ENCODE results near the gene ATXN7L1. TPM values are rescaled to one million over a fixed set of nuclear protein-coding genes. Genes with fewer than 3 reads are reported as not detected.
"Not testable (repeated sequence)": the region's sequence is repeated elsewhere in the genome, so short reads cannot be mapped to it uniquely, and the experiment has no call there.

The ATXN7L1 gene
- total RNA-seq, 1 donor from 2014 or later, result 5.1 TPM

GRCh38 chr7:105622106-105622731 is 254.2 kb downstream of the ATXN7L1 start:
- no peak for DNase-seq (ENCODE audit: low read depth)

DNA sequence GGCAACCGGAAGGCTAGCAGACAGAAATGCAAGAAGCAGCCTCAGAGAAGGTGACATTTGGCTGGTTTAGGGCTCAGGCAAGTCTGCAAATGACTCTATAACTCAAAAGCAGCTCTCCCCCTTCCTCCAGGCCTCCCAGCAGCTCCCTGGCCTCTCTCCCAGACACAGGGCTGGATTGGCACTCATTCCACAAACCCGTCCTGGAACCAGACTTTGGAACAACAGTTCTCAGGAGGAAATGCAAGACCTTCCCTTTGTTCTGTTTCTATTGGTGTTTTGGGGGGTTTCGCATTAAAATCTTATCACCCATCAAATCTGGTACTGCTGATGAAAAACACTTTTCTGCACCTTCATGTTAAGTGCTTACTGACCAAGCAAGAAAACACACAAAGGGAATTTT is 254.8 kb downstream of the ATXN7L1 start:
- peak; percentile 46 for DNase-seq (ENCODE audit: low read depth)

DNA sequence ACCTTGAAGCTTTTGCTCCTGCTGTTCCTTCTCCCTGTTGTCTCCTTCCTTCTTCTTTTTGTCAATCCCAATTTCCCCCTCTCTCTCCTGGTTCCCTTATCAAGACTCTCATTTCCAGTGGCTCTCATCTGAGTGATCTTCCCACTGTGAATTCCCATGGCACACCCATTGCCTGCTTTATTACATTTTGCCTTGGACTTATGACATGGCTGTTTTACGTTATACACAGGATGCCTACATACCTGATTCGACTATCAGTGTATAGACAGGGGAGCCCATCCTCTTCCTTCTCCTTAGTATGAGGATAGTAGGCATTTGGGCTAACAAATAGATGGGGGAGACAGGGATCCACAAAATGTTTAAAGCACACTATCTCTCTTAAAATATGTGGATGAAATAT is 255.2 kb downstream of the ATXN7L1 start:
- no peak for DNase-seq (ENCODE audit: low read depth)

GRCh38 chr7:105619590-105619989 is 256.8 kb downstream of the ATXN7L1 start:
- no peak for DNase-seq (ENCODE audit: low read depth)

- no peak for DNase-seq (ENCODE audit: low read depth)
These were observed 258.4 kb downstream of the ATXN7L1 start for GRCh38 chr7:105618016-105618296.

DNA sequence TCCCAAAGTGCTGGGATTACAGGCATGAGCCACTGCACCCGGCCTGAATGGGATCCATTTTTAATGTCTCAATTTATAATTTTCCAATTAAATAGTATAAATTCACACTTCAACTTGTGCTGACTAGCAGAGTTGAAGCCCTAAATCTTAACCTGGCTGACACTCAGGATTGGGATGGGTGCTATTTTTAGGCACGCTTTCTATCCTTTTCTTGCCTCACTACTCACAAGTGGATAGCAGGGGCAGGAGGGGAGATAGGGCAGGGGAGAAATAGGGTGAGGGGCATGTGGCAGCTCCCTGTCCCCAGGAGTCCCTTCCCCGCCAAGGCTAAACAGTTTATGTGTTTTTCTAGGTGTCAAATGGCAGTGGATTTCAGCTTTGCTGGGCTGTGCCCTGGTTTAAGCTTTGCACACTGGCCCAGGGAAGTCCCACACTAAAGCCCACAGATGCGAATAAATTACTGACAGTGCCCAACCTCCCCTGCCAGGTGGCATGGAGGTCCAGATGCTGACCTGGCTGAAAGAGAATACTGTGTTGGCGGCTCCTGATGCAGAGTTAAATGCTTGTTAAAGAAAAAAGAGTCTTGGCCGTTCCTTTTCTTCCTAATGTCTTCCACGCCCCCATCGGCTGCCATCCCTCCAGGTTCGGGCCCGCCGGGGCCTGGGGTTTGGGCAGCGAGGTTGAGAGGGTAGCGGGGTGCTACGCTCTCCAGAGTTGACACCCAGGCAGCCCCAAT is 259.0 kb downstream of the ATXN7L1 start:
- no peak for DNase-seq (ENCODE audit: low read depth)

DNA sequence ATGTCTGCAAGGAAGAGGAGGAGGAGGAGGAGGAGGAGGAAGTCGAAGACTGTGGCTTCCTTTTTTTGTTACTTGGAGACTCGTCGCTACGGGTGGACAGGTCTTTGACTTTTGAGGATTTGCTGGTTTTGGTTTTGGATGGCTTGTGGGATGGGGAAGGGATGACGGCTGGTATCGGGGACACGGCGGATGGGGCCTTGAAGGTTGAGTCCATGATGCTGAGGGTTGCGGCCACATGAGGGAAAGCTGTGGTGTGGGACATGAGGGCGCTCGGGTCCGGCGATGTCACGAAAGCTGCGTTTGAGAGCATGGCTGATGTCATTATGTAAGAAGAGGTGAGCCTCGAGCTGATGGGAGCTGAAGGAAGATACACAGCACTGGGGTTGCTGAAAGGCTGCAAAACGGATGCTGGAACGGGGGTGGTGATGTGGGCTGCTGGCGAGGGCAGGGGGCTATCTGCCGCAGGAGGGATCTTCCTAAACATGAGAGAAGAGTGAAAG is 262.0 kb downstream of the ATXN7L1 start:
- no peak for DNase-seq (ENCODE audit: low read depth)

- DNase-seq (ENCODE audit: low read depth), result no peak
These were observed 262.6 kb downstream of the ATXN7L1 start for GRCh38 chr7:105613611-105614330.

- DNase-seq (ENCODE audit: low read depth), result no peak
These were observed 263.6 kb downstream of the ATXN7L1 start for GRCh38 chr7:105612806-105613205.

- DNase-seq (ENCODE audit: low read depth), result no peak
These were observed 264.3 kb downstream of the ATXN7L1 start for GRCh38 chr7:105611856-105612775.

GRCh38 chr7:105610165-105610930 is 266.1 kb downstream of the ATXN7L1 start:
- DNase-seq (ENCODE audit: low read depth), result no peak

GRCh38 chr7:105602325-105603305 is 273.8 kb downstream of the ATXN7L1 start:
- no peak for DNase-seq (ENCODE audit: low read depth)

GRCh38 chr7:105600720-105601550 is 275.5 kb downstream of the ATXN7L1 start:
- DNase-seq (ENCODE audit: low read depth), result peak; percentile 61

DNA sequence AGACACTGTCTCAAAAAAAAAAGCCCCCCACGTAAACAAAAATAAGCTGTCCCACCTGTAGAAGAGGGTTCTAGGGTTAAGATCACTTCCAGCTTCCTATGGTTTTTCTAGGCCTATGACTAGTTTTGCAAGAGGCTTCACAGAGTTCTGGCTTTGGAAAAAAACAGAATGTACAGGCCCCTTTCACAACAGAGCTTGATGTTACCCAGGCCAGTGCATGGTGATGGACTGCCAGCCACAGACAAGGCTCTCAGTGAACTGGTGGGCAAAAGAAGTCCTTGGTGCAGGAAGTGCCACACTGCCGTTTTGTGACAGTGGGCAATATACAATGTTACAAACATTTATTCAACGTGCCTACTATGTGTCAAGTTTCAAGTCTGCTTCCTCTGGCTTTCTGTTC is 276.8 kb downstream of the ATXN7L1 start:
- no peak for DNase-seq (ENCODE audit: low read depth)

DNA sequence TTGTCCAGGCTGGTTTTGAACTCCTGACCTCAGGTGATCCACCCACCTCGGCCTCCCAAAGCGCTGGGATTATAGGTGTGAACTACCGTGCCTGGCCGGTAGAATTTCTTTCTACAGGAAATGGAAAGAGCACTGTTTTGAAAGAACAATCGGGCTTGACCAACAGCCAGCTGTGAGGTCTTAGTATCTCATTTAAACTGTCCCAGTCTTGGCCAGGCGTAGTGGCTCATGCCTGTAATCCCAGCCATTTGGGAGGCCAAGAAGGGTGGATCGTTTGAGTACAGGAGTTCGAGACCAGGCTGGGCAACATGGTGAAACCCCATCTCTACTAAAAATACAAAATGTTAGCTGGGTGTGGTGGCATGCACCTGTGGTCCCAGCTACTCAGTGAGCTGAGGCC is 277.3 kb downstream of the ATXN7L1 start:
- not testable (repeated sequence) for DNase-seq (ENCODE audit: low read depth)

GRCh38 chr7:105596866-105597265 is 279.5 kb downstream of the ATXN7L1 start:
- DNase-seq (ENCODE audit: low read depth), result no peak

DNA sequence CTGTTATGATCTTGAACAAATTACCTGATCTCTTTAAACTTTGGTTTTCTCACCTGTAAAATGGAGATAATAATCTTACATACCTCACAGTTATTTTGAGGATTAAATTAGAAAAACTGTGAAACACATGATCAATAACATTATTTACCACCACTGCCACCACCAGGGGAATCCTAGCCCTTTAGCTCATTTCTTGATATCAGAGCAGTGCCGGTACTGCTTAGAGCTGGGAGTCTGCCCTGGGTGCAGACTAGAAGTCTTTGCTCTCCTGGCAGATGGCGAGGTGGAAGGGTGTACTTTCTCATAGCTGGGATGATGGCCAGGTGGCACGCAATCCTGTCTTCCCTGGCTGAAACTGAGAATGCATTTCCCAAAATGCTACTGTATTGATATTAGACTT is 282.4 kb downstream of the ATXN7L1 start:
- DNase-seq (ENCODE audit: low read depth), result no peak

DNA sequence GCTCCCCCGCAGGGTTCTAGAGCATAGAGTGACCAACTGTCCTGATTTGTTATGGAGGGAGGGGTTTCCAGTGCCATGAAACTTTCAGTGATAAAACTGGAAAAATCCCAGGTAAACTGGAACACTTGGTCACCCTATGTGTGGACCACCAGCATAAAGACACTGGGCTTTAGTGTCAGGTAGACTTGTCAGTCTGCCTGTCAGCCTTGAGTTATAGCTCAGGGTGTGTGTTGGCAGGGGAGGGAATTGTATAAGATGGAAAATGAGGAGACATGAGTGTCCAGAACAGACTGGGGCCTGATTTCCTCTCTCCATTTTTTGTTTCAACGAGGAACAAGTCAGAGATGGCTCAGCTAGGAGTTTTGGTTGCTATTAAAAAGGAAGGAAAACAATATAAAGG is 284.9 kb downstream of the ATXN7L1 start:
- DNase-seq (ENCODE audit: low read depth), result no peak
